Cardiac fibroblast (primary cell): ENCODE measurements around the gene UBE2H.
A peak's percentile ranks its signal among the peaks of the same experiment; 100 is the strongest.

Experiments used
- DNase-seq, 2 donors: peaks; one replicate each; pipeline versions ENCODE4 v3.0.0 to v3.0.0-alpha.2; 2010; ENCODE audit warnings: low read depth in 2 of 2
- H3K4me3 ChIP-seq, 2 donors: replicated peaks in 1 of 2; 1 replicate in 1 of 2; 2 replicates in 1 of 2; pipeline ENCODE4 v1.5.1; 2011; ENCODE audit warnings: low read depth in 2 of 2, low read length in 2 of 2, mild to moderate bottlenecking in 2 of 2, moderate library complexity in 1 of 2
- CTCF ChIP-seq: IDR thresholded peaks from one replicate; pipeline ENCODE4 v1.5.1; 2011; ENCODE audit warnings: low read depth, mild to moderate bottlenecking, low read length, inconsistent platforms

Gene UBE2H

GRCh38 chr7:129946282-129946681 lies 6.5 kb downstream of the UBE2H start:
- DNase-seq: no peak
- TF ChIP-seq CTCF: no peak
- H3K4me3 ChIP-seq: no peak overlapping the region

DNA sequence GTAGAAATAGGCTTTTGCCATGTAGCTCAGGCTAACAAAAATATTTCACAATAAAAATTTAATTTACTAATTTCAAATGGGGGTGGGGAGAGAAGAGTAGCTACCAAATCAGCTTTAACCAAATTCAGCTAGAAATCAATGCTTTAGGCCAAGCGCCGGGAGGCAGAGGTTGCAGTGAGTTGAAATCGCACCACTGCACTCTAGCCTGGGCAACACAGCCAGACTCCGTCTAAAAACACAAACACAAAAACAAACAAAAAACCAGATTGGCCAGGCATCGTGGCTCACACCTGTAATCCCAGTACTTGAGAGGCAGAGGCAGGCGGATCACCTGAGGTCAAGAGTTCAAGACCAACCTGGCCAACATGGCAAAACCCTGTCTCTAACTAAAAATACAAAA lies 9.4 kb downstream of the UBE2H start:
- no peak for DNase-seq

GRCh38 chr7:129940329-129940728 lies 12.4 kb downstream of the UBE2H start:
- TF ChIP-seq CTCF: no peak
- DNase-seq: no peak
- H3K4me3 ChIP-seq: no peak overlapping the region

More for the DNA sequence above, 9.4 kb downstream of the UBE2H start:
- no peak for TF ChIP-seq CTCF
- H3K4me3 ChIP-seq: no peak overlapping the region

- no peak for DNase-seq
- no peak for TF ChIP-seq CTCF
- H3K4me3 ChIP-seq: no peak overlapping the region
These were observed 12.9 kb downstream of the UBE2H start for GRCh38 chr7:129939881-129940280.

GRCh38 chr7:129933627-129934026 lies 19.1 kb downstream of the UBE2H start:
- H3K4me3 ChIP-seq: no peak overlapping the region
- no peak for DNase-seq
- TF ChIP-seq CTCF: no peak

GRCh38 chr7:129926618-129927017 lies 26.1 kb downstream of the UBE2H start:
- no peak for TF ChIP-seq CTCF
- no peak overlapping the region for H3K4me3 ChIP-seq
- DNase-seq: no peak

DNA sequence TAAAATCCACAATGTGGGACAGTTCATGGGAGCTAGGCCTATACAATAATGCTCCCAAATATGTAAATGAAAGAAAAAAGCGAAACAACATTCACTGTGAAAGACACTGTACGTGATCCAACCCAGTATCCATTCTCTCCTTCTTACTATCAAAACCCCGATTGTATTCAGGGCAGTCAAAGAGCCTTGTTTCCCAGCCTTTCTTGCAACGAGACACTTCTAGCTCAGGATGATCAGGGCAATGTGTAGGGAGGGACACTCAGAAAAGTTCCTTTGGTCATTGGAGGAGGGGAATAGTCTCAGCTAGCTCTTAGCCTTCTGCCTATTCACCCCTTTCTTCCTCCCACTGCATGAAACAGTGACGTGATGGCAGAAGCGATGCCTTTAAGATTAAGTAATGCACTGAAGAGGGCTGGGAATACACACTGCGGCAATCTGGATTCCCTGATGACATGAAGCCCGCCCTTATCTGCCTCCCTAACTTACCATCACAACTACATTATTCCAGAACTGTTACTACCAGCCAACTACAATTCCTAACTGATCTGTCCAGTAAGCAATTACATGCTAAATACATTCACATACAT lies 27.3 kb downstream of the UBE2H start:
- DNase-seq: peak; percentile 70 to 88
- no peak for TF ChIP-seq CTCF

More for the DNA sequence above, 27.3 kb downstream of the UBE2H start:
- H3K4me3 ChIP-seq: no peak overlapping the region
